GM23248 (cell line): Measurements from ENCODE around the gene LCORL.

Source experiments
- EZH2 ChIP-seq: fragments of 200-600 bp; sonication (generic); IDR thresholded peaks from 2 replicates; pipeline ENCODE4 v1.6.1; 2018; ENCODE audit warnings: antibody characterized with exemption, mild to moderate bottlenecking; ENCODE audit not compliant: insufficient read depth, poor library complexity, severe bottlenecking
- EZH2phosphoT487 ChIP-seq: fragments of 200-600 bp; sonication (generic); IDR thresholded peaks from 2 replicates; pipeline ENCODE4 v1.6.1; 2018; ENCODE audit warnings: antibody characterized with exemption, moderate library complexity, mild to moderate bottlenecking, low read depth; ENCODE audit not compliant: insufficient read depth

- no peak for TF ChIP-seq EZH2
- no peak for TF ChIP-seq EZH2phosphoT487
Measured at GRCh38 chr4:17920681-17921080, 100.9 kb downstream of the LCORL start.
